Inflammatory macrophage treated with lipopolysaccharide for 4 hours (primary cell): ENCODE results near the gene SGCG.
"Not testable (repeated sequence)": the region's sequence is repeated elsewhere in the genome, so short reads cannot be mapped to it uniquely, and the experiment has no call there.

ENCODE experiments used
- DNase-seq: peaks from one replicate; pipeline ENCODE4 v3.0.0-alpha.2; 2020

SGCG gene, protein sequence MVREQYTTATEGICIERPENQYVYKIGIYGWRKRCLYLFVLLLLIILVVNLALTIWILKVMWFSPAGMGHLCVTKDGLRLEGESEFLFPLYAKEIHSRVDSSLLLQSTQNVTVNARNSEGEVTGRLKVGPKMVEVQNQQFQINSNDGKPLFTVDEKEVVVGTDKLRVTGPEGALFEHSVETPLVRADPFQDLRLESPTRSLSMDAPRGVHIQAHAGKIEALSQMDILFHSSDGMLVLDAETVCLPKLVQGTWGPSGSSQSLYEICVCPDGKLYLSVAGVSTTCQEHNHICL

DNA sequence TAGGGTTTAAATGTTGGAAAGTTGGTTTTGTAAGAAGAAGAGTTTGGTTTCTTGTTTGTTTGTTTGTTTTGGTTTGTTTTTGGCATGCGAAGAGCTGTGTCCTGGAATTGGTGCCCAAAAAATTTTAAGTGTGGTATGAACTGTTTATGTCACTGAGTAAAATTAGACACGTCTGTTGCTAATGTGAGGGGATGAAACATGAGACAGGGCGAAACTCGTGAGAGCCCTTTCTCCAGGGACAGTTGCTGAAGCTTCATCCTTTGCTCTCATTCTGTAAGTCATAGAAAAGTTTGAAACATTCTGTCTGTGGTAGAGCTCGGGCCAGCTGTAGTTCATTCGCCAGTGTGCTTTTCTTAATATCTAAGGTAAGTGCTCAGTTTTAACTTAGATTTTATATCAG, at the start of gene SGCG:
SGCG (plus strand) TSS at position 269 of the 400 bp plus-strand sequence. CDS start 22,716 bp downstream, outside the sequence.
- DNase-seq = no peak

DNA sequence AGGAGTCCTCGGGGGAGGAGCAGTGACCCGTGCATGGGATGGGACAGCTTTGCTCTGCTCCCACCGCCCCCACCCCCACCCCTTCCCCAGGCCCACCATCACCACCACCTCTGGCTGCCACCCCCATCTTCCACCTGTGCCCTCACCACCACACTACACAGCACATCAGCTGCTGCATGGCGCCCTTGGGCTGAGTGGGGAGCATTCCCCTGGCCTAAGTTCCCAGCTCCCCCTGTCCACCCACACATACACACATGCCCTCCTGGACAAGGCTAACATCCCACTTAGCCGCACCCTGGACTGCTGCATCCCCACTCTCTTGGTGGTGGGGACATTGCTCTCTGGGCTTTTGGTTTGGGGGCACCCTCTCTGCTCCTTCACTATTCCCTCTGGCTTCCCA, 46.2 kb upstream of the SGCG start:
- DNase-seq = no peak

DNA sequence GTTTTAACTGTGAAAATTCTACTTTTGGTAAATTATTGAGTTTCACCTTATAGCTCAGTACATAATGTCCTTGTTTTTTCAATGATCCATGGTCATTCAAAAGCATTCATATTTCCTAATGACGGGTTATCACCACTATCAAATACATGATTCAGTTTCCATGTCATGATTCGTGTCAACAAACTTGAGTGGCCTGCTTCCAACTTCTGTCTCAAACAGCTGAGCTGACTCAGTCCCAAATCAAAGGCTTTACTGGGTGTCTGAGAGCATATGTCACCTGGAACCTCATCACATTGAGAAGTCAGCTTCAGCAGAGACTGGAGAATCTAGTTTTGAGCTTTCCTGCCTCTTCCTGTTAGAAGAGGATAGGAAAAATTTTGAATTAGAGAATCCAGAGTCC, 40.3 kb upstream of the SGCG start:
- DNase-seq = no peak

DNA sequence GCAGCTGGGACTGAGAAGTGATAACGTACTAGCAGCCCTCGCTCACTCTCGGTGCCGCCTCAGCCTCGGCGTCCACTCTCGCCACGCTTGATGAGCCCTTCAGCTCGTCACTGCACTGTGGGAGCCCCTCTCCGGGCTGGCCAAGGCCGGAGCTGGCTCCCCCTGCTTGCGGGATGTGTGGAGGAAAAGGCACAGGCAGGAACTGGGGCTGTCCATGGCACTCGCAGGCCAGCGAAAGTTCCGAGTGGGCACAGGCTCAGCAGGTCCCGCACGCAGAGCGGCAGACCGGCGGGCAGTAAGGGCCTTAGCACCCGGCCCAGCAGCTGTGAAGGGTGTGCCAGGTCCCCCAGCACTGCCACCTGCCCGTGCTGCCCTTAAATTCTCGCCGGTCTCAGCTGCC, 38.8 kb upstream of the SGCG start:
- no peak for DNase-seq

DNA sequence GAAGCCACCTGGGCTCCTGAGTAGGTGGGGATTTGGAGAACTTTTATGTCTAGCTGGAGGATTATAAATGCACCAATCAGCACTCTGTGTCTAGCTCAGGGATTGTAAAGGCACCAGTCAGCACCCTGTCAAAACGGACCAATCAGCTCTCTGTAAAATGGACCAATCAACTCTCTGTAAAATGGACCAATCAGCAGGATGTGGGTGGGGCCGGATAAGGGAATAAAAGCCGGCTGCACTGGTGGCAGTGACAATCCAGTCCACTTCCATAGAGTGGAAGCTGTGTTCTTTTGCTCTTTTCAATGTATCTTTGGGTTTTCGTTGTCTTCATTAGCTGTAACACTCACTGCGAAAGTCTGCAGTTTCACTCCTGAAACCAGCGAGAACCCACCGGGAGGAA, 38.2 kb upstream of the SGCG start:
- not testable (repeated sequence) for DNase-seq

DNA sequence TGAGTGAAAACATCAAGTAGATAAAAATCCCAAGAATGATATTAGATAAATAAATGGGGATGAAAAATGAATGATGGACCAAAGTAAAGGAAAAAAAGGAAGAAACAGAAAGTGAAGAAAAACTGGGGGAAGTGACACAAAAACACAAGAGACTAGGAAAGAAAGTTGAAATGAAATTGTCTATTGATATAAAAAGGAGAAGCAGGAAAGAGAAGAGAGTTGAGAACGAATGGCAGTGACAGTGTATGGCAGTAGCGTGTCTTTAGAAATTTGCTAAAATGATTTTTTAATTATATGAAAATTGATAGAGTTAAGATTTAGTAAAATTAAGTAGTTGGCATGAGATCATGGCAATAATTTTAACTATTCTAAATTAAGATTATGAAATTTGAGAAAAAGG, 36.3 kb upstream of the SGCG start:
- peak; percentile 66 for DNase-seq

DNA sequence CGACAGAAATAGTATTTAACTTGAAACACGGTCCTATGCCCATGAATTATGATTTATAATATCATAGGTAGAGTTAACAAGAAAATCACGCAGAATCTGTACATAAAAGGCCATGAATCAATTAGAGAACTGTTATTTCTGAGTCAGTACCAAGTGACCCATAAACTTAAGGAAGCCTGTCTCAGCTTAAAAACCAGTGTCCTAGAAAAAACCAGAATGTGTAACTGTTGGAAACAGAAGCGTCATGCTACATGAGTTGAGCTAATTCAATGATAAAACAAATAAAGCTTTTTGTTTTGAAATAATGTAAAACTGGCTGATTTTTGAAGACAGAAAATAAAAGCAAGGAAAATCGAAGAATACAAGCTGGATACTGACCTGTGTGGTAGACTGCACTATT, 34.8 kb upstream of the SGCG start:
- DNase-seq = peak; percentile 45

DNA sequence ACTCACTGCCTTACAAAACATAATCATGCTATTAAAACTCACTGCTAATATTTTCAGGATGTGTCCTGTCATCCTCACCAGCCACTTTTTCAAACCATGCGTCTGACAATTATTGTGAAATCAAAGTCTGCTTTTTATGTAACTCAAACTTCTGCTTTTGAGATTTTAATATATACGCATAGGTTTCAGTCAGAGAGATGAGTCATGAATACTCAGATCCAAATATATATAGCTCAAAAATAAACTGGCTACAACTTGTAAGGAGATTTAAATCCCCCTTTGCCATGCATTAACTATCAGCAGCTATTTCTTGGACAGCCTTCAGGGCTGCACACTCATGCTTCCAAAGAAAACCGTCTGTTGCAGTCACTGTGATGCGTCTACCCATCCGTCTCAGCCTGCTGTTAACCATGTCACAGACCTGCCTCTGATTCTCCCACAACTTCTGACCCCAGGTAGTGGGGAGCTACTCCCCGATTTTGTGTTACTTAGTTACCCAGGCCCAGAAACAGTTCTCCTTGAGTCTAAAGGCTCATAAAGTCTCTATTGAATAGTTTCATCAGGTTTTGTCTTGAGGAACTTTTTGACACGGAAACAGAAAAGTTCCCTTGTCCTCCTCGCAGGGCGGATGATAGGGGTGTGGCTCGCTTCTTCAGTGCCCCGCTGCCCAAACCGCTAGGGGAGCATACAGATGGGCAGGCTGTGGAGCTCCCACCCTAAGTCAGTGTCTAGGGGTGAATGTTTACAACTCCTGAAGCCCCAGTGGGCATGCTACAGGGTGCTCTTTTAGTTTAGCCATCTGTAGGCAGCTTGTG, 33.8 kb upstream of the SGCG start:
- peak; percentile 96 for DNase-seq

DNA sequence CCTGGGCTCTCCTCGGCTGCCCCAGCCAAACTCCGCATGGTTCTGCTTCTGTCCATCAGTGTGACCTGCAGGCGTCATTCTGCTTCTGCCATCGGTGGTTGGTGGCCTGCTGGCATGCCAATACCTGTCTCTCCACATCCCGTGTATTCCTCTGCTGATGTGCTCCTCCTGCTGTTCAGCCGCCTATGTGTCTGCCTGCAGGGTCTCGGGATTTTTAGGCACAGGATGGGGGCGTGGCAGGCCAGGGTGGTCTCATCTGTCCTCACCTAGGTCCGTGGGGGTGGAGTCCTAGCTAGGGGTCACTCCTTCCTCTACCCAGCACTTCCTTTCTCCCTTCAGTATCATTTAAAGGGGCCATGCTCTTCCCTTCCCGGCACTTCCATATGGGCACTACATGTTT, 33.0 kb upstream of the SGCG start:
- no peak for DNase-seq

DNA sequence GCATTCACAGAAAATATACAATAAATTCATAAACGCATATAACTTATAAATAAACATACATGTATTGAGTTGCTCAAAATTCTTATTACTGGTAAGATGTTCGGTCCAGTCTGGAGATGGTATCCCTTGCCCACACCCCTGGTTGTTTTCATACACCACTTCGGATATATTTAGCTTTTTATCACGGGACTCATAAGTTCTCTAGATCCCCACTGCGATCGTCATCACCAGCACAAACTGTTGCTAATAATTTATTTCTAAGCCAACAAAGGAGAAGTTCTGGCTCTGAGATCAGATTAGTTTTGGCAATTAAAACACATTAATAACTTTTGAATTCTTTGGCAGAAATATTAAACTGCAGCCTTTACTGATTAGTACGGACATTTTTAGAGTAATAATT, 23.0 kb upstream of the SGCG start:
- DNase-seq = no peak

DNA sequence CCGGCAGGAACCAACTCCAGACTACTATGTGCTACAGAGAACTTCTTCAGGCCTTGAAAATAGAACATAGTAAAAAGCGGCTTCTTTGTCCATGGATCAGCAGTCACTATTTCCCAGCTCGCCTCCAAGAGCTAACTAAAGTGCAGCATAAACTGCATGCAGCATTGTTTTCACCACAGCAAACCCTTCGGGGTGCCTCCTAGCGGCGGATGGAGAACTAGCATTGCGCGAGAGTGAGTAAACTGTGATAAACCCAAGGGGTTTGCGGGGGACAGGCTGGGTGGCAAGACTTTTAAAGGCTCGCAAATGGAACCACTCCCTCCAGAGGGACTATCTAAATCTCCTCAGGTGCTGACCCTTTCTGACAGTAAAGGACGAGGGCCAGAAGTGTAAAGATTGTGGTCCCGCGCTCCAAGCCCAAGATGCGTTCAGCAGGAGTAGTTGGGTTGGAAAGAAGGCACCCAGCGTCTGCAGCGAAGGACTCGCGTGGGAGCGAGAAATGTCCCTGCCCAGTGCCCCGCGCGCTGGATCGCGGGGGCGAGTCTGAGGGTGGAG, 21.5 kb upstream of the SGCG start:
- peak; percentile 35 for DNase-seq

DNA sequence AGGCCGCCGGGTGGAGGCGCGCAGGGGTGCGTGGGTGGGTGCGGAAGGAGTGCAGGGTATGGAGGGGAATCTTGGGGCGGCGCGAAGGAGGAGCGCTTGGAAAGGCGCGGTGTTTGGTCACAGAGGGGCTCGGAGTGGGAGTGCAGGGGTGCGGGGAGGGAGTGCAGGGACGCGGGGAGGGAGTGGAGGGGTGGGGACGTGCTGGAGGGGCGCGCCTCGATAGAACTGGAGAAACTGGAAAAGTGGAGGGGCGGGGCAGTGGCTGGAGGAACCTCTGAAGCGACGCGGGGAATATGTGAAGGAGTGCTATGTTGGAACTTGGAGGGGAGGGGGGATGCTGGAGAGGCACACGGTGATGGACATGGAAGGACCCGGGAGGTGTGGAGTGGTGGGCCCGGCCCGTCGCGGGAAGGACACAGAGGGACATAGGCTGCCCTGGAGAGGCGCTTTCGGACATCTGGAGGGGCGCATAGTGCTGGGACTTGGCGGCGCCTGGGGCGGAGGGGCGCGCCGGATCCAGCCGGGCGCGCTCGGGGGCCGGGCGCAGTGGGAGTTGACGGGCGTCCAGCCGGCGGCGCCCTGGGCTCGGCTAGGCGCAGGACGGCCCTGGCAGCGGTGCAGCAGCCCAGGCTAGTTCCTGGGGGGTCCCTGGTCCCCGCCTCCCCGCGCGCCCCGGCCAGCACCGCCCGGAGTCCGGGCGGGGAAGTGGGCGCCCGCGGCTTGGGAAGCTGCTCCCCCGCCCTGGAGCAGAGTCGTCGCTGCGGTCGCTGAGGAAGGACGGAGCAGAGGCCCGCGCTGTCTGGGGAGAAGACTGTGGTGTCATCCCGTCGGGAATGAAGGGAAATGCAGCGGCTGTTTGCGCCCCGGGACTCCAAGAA, 20.8 kb upstream of the SGCG start:
- DNase-seq = no peak

DNA sequence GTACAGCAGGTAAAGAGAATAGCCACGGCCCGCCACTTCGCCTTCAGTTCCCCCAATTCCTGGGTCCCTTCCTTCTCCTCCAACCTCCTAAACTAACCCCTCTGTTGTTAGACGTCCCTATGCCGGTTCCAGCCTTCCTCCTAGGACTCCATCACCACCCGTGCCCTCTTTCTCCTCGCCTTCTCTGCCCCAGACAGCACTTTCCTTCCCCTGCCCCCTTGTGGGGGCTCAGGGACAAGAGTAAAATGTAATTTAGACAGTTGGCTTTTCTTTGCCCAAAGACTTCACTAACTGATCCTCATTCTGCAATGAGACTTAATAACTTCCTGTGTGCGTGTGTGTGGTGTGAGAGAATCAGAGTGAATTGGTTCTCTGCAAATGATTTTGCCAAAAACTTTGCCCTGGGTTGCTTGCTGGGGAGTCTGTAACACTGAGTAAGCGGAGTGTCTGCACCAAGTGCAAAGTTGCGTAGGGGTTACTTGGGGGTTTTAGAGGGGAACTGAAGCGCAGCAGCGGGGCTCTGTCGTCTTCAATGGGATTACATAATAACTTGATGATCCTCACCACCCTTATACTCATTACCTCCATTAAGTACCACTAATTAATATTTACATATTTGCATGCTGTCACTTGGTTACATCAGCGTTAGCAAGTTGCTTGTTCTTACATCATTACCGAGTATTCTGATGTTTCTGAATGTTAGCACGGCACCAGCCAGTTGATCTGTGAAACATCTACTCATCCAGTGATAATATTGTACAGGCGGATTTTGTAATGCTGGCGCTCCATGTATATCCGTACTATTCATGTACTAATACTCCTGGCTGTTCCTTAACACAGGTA, 19.9 kb upstream of the SGCG start:
- no peak for DNase-seq

DNA sequence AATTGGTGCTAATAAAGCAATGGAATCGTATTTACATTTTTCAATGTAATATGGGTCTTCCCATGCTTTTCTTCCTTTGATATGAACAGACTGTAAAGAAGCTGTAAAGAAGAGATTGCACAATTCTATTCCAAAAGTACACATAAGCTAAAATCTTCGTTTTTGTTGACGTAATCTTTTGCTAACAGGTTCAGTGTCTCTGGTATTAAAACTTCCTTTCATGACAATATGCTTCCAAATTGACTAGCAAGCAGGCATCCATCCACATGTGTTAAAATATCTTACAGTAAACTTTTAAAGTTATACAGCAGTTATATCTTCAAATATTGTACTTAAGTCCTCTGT, 19.3 kb upstream of the SGCG start:
- no peak for DNase-seq

DNA sequence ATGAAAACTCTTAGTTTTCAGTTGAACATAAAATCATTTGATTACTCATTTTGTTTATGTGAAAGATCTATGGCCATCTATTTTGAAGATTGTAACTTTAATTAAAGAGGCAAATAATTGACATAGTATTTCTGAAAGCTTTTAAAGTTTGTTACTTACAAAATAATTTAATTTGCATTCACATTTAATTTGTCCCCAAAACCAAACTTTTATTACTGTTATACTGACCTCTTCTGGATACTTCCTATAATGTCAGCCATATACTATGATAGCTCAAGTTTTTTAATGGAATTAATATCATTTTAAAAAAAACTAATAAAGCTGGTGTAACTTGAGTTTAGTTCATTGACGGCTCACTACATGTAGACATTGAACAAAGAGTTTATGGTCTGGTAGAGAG, 4.9 kb upstream of the SGCG start:
- peak; percentile 20 for DNase-seq

DNA sequence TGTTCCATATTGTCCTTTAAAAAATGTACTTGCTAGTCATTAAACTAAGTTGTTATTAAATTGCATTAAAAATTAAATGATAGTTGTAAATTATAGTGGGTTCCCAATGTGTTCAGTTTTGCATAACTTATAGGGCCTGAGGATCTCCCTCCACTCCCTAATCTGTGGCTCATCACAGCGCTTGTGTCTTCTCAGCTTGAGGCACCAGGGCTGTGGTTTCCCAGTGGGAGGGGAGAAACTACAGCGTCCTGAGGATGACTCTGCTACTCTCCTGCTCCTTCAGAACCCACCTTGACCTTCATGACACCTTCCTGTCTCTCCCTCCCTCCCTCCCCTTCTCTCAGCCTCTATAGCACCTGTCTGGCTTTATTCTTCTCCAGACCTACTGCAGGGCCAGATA, 1.4 kb downstream of the SGCG start:
- no peak for DNase-seq

DNA sequence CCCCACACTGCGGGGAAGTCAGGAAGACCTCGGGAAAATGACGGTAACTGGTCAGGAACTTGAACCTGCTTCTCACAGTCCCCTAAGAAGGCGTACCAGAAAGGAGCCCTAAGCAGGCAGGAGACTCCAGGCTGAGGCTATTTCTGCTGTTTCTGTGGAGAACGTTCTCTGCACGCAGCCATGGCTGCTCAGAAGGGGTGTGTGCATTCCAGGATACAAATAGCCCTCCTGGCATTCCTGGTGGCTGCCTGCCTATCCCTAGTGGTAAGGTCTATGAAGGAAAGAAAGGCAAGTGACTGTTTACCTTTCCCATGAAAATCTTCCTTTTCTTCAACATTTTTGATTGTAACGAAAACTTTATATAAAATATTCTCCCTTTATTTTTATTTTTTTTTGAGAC, 2.5 kb downstream of the SGCG start:
- no peak for DNase-seq

DNA sequence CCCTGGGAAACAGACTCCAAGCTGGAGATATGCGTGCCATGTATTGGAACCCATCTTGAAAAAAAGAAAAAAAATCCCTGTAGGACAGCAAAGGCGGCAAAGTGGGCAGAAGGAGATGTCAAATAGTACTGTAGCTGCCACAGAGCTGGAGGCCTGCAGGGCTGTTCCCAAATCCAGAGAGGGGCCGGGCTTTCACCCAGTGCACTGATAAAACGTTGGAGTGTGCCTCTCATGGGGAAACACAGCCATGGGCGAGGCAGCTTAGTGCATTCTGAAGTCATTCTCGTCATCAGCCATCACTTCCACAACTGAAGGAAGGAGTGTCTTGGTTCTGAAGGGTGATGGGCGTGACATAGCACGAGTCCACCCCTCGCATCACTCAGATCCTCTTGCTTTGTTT, 4.8 kb downstream of the SGCG start:
- no peak for DNase-seq

DNA sequence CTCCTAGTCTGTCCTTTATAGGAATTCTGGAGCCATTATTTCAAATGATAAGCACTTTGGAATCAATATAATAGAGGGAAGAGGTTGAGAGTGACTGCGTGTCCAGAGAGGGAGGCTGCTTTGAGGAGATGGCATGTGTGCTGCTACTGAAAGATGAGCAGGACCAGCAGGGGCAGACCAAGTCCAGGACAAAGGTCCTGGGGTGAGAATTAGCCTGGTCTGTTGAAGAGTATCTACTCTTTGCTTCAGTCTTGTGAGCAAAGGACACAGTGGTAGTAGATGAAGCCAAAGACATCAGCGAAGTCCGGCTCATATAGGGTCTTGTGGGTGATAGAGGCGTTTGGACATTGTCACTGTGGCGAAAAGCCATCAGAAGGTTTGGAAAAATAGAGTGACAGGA, 21.1 kb downstream of the SGCG start:
- no peak for DNase-seq

DNA sequence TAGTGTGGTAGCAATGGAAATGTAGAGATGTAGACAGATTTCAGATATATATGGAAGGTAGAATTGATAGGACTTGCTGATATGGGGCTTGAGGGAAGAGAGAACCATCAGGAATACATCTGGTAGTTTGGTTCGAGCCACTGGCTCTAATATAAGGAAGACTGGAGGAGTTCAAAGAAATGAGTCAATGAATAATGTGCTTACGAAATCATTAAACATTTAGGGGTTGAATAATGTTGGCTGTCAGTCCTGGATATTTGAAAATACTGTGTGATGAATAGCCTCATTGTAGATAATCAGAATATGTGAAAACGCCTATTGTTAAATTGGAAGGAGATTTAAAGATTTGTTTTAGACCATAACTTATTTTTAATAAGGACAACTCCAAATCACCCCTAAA, 21.6 kb downstream of the SGCG start:
- no peak for DNase-seq

DNA sequence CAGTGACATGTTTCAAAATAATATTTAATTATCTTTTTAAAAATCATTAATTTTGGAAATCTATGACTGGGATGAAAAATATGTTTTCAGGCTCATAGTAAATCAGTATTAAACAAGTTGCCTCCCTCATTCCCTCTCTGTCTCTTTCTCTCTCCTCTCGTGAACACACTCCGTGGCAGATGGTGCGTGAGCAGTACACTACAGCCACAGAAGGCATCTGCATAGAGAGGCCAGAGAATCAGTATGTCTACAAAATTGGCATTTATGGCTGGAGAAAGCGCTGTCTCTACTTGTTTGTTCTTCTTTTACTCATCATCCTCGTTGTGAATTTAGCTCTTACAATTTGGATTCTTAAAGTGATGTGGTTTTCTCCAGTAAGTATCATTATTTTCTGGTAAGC, 22.7 kb downstream of the SGCG start:
- no peak for DNase-seq

DNA sequence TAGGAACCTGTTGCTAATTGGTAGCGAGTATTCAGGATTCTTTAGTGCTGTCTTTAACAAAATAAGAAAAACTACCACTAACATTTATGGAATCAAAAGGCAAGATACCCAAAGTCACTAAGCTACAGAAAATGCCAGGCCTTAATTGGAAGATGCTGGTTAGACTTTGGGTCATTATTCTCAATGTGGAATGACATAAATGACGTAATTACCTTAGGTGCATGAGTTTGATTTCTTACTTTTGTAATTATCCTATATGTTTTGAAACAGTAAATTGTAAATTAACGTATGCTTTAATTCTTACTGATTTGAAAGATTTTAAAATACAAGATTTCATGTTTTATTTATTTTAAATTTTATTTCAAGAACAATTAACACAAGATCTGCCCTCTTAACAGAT, 25.0 kb downstream of the SGCG start:
- no peak for DNase-seq
